H1 (cell line): ENCODE results near the gene HIC1. TPM values are rescaled to one million over a fixed set of nuclear protein-coding genes. Genes with fewer than 3 reads are reported as not detected.

Experiments used
- CTCF ChIA-PET: fragments of 300-600 bp; sonication (Branson Sonifier 250); formaldehyde crosslinking; loops from one replicate; lab custom pipeline; 2021; ENCODE audit not compliant: partially characterized antibody; lab: Charles Lee
- POLR2A ChIA-PET: fragments of 300-600 bp; sonication (Branson Sonifier 250); formaldehyde crosslinking; loops from one replicate; lab custom pipeline; 2021; ENCODE audit warnings: inconsistent platforms; ENCODE audit not compliant: partially characterized antibody; lab: Charles Lee
- DNase-seq, 2 experiments: peaks; one replicate each; pipeline versions ENCODE4 v3.0.0 to v3.0.0-alpha.2; 2010 to 2022; ENCODE audit warnings: low spot score in 2 of 2, low read depth in 1 of 2, mixed read lengths in 1 of 2
- FAIRE-seq: peaks from 2 replicates; lab custom pipeline; 2011; peaks lifted over from hg19 to GRCh38; lab: Jason Lieb, UNC
- H2AFZ ChIP-seq: 2 replicates; pipeline ENCODE4 v1.8.1; 2012; ENCODE audit warnings: low read length, inconsistent platforms
- H2AK5ac ChIP-seq: 2 replicates; pipeline ENCODE4 v1.6.1; 2013; ENCODE audit warnings: low read depth, low read length
- H2BK120ac ChIP-seq: replicated peaks from 2 replicates; pipeline ENCODE3; 2013; ENCODE audit warnings: low read depth, low read length, inconsistent platforms
- H2BK12ac ChIP-seq: 2 replicates; pipeline ENCODE4 v1.6.1; 2013; ENCODE audit warnings: low read depth, low read length
- H2BK15ac ChIP-seq: 2 replicates; pipeline ENCODE4 v1.6.1; 2013; ENCODE audit warnings: low read length
- H2BK20ac ChIP-seq: 2 replicates; pipeline ENCODE4 v1.6.1; 2013; ENCODE audit warnings: low read length
- H2BK5ac ChIP-seq: 2 replicates; pipeline ENCODE4 v1.6.1; 2013; ENCODE audit warnings: low read depth, low read length
- H3K14ac ChIP-seq: 2 replicates; pipeline ENCODE4 v1.6.1; 2013; ENCODE audit warnings: inconsistent platforms; ENCODE audit not compliant: insufficient read length
- H3K18ac ChIP-seq: 2 replicates; pipeline ENCODE4 v1.6.1; 2013; ENCODE audit warnings: low read length; ENCODE audit errors: extremely low read depth
- H3K23ac ChIP-seq: 2 replicates; pipeline ENCODE4 v1.6.1; 2013; ENCODE audit warnings: inconsistent platforms; ENCODE audit not compliant: insufficient read length
- H3K23me2 ChIP-seq: 2 replicates; pipeline ENCODE4 v1.6.1; 2013; ENCODE audit warnings: low read depth, low read length
- H3K27ac ChIP-seq: 2 replicates; pipeline ENCODE4 v1.6.1; 2011; ENCODE audit warnings: low read depth, low read length, inconsistent platforms
- H3K27me3 ChIP-seq, 4 experiments: replicated peaks in 1 of 4; 1 replicate in 1 of 4; 2 replicates in 3 of 4; pipeline versions ENCODE4 v1.6.1 to v1.8.1; 2011 to 2013; ENCODE audit warnings: low read length in 3 of 4, mild to moderate bottlenecking in 3 of 4, inconsistent platforms in 2 of 4, mixed read lengths in 2 of 4, moderate library complexity in 1 of 4; ENCODE audit not compliant: control insufficient read depth in 3 of 4, insufficient read depth in 3 of 4; ENCODE audit errors: extremely low read depth in 1 of 4
- H3K36me3 ChIP-seq, 4 experiments: 2 replicates each; pipeline versions ENCODE4 v1.6.1 to v1.8.1; 2011 to 2013; ENCODE audit warnings: mild to moderate bottlenecking in 4 of 4, low read length in 3 of 4, moderate library complexity in 2 of 4, control low read depth in 1 of 4, inconsistent platforms in 1 of 4; ENCODE audit not compliant: insufficient read depth in 4 of 4, control insufficient read depth in 2 of 4
- H3K4ac ChIP-seq: replicated peaks from 2 replicates; pipeline ENCODE3; 2013; ENCODE audit warnings: low read length, low read depth, mixed read lengths, inconsistent platforms; ENCODE audit not compliant: insufficient read length
- H3K4me1 ChIP-seq, 4 experiments: replicated peaks in 1 of 4; 1 replicate in 1 of 4; 2 replicates in 3 of 4; pipeline versions ENCODE4 v1.6.1 to v1.8.1; 2011 to 2013; ENCODE audit warnings: low read length in 3 of 4, inconsistent platforms in 2 of 4, mixed read lengths in 1 of 4; ENCODE audit not compliant: insufficient read depth in 4 of 4, control insufficient read depth in 3 of 4
- H3K4me2 ChIP-seq, 2 experiments: 2 replicates each; pipeline versions ENCODE4 v1.6.1 to v1.8.1; 2011 to 2013; ENCODE audit warnings: low read depth in 2 of 2, low read length in 2 of 2, control low read depth in 1 of 2, inconsistent platforms in 1 of 2, mild to moderate bottlenecking in 1 of 2; ENCODE audit not compliant: insufficient read depth in 1 of 2
- H3K4me3 ChIP-seq, 4 experiments: fragments of 200-600, 300-600 bp in 1 of 4; sonication (generic), shearing (Covaris generic), sonication (Bioruptor Twin) in 1 of 4; 2 replicates each; pipeline versions ENCODE4 v1.5.1 to v1.8.1; 2011 to 2016; ENCODE audit warnings: low read length in 4 of 4, low read depth in 3 of 4, control low read depth in 2 of 4, inconsistent platforms in 2 of 4, mild to moderate bottlenecking in 2 of 4, mixed read lengths in 1 of 4, moderate library complexity in 1 of 4; ENCODE audit not compliant: insufficient read depth in 2 of 4; ENCODE audit errors: extremely low read depth in 1 of 4
- H3K56ac ChIP-seq: replicated peaks from 2 replicates; pipeline ENCODE3; 2013; ENCODE audit warnings: low read depth, mild to moderate bottlenecking, mixed read lengths, low read length, inconsistent platforms; ENCODE audit not compliant: insufficient read length
- H3K79me1 ChIP-seq: 2 replicates; pipeline ENCODE4 v1.6.1; 2013; ENCODE audit warnings: low read depth, low read length, control low read depth
- H3K79me2 ChIP-seq, 2 experiments: 2 replicates each; pipeline versions ENCODE4 v1.6.1 to v1.8.1; 2012 to 2013; ENCODE audit warnings: low read length in 2 of 2, mild to moderate bottlenecking in 2 of 2, inconsistent platforms in 1 of 2; ENCODE audit not compliant: insufficient read depth in 2 of 2, control insufficient read depth in 1 of 2
- H3K9ac ChIP-seq, 4 experiments: replicated peaks in 1 of 4; 1 replicate in 1 of 4; 2 replicates in 3 of 4; pipeline versions ENCODE4 v1.6.1 to v1.8.1; 2011 to 2013; ENCODE audit warnings: low read depth in 3 of 4, low read length in 3 of 4, control low read depth in 2 of 4, mild to moderate bottlenecking in 2 of 4, moderate library complexity in 2 of 4, inconsistent platforms in 1 of 4; ENCODE audit errors: extremely low read depth in 1 of 4
- H3K9me3 ChIP-seq, 2 experiments: 2 replicates each; pipeline versions ENCODE4 v1.6.1 to v1.8.1; 2012 to 2013; ENCODE audit warnings: mild to moderate bottlenecking in 2 of 2, moderate library complexity in 2 of 2, control low read depth in 1 of 2, inconsistent platforms in 1 of 2, low read depth in 1 of 2, low read length in 1 of 2, mixed read lengths in 1 of 2; ENCODE audit not compliant: insufficient read depth in 2 of 2
- H4K20me1 ChIP-seq, 2 experiments: replicated peaks in 1 of 2; 2 replicates each; pipeline versions ENCODE3 to v1.8.1; 2011 to 2013; ENCODE audit warnings: inconsistent platforms in 2 of 2, low read length in 2 of 2, mild to moderate bottlenecking in 1 of 2; ENCODE audit not compliant: insufficient read depth in 2 of 2, control insufficient read depth in 1 of 2
- H4K5ac ChIP-seq: 2 replicates; pipeline ENCODE4 v1.6.1; 2013; ENCODE audit warnings: low read length, low read depth, mixed read lengths, inconsistent platforms; ENCODE audit not compliant: insufficient read length
- H4K8ac ChIP-seq: 2 replicates; pipeline ENCODE4 v1.8.0; 2013; ENCODE audit warnings: mild to moderate bottlenecking, moderate library complexity, low read length, inconsistent platforms; ENCODE audit not compliant: insufficient read depth; ENCODE audit errors: extremely low read depth
- H4K91ac ChIP-seq: replicated peaks from 2 replicates; pipeline ENCODE3; 2013; ENCODE audit warnings: low read length, mixed read lengths, inconsistent platforms; ENCODE audit not compliant: insufficient read length
- CTCF ChIP-seq, 3 experiments: IDR thresholded peaks; 1 replicate in 2 of 3; 2 replicates in 1 of 3; pipeline versions ENCODE4 v1.5.1 to v1.6.1; 2011; ENCODE audit warnings: low read length in 3 of 3, mild to moderate bottlenecking in 3 of 3, inconsistent platforms in 2 of 3, low read depth in 1 of 3, moderate library complexity in 1 of 3; ENCODE audit not compliant: insufficient read depth in 1 of 3; ENCODE audit errors: control extremely low read depth in 1 of 3
- MAX ChIP-seq: IDR thresholded peaks from 2 replicates; pipeline ENCODE4 v1.6.1; 2012; ENCODE audit warnings: inconsistent platforms
- RAD21 ChIP-seq, 2 experiments: IDR thresholded peaks in 1 of 2; conservative IDR thresholded peaks in 1 of 2; 2 replicates each; pipeline ENCODE4 v1.6.1; 2011; ENCODE audit warnings: low read depth in 2 of 2, low read length in 2 of 2, improper control_type of control experiment in 1 of 2, inconsistent platforms in 1 of 2, mild to moderate bottlenecking in 1 of 2, moderate library complexity in 1 of 2
- RBBP5 ChIP-seq: IDR thresholded peaks from 2 replicates; pipeline ENCODE4 v1.7.1; 2012; ENCODE audit warnings: low read depth, mild to moderate bottlenecking, inconsistent platforms, low read length, moderate library complexity, borderline replicate concordance
- WGBS, 2 experiments: shearing (Covaris generic) in 1 of 2; methylation state at CpG; one replicate each; pipeline versions ENCODE4 v1.1.6 to v1.1.7; 2013 to 2015; ENCODE audit warnings: low lambda C conversion rate in 2 of 2, mixed read lengths in 2 of 2, inconsistent platforms in 1 of 2, low coverage in 1 of 2, missing lambda C conversion rate in 1 of 2; ENCODE audit not compliant: insufficient replicate concordance in 2 of 2, insufficient coverage in 1 of 2, insufficient read length in 1 of 2; ENCODE audit errors: extremely low coverage in 1 of 2, missing lambda C conversion rate in 1 of 2; 5-methylcytosine and 5-hydroxymethylcytosine counted together
- polyA plus RNA-seq, 7 experiments: library from polyadenylated mRNA; depleted of rRNA in 3 of 7; stranded (reverse) in 5 of 7; unstranded in 2 of 7; fragments of >200 nt in 5 of 7; fragments of 200-250 nt in 2 of 7; gene quantifications; 1 replicate in 5 of 7; 2 replicates in 1 of 7; 4 replicates in 1 of 7; pipeline versions ENCODE4 v1.2.1 to v1.2.3, GENCODE V29; 2011 to 2013; ENCODE audit warnings: missing spikeins in 2 of 7, mixed read lengths in 2 of 7
- total RNA-seq: library from RNA; stranded (reverse); fragmentation: NEBNext Ultra II Directional; extraction: Animal tissue kit (Norgen Biotek cat#: 25700); gene quantifications from 2 replicates; pipeline ENCODE4 v1.2.1, GENCODE V29; 2021

Gene HIC1
- total and polyA plus RNA-seq, 2 of the 8 experiments (the other 6 are each of a cell fraction or from before 2014, with no cell fraction given) = 0.06 to 0.09 TPM

- no peaks in the 10 kb centered on the region for H3K23me2 ChIP-seq
- H2AFZ ChIP-seq = no peak overlapping the region
- H3K27me3 ChIP-seq = no peaks in the 10 kb centered on the region
- H2BK12ac ChIP-seq = peak overlapping the region; percentile 68; the same call in 1 of the 2 replicates
- DNase-seq = no peak
- no peak for FAIRE-seq
- no peak overlapping the region for H3K23ac ChIP-seq
- POLR2A ChIA-PET = no interaction called here
- TF ChIP-seq MAX (no peak), RAD21 (IDR thresholded peaks at IDR 0.05 in 1 of 2, conservative IDR thresholded peaks at IDR 0.05 in 1 of 2; ENCODE audit: low read depth in 2 of 2, low read length in 2 of 2) (peak; percentile 74 to 81), RBBP5 (no peak), CTCF (IDR thresholded peaks at IDR 0.05; ENCODE audit: control extremely low read depth in 1 of 3, insufficient read depth in 1 of 3, low read depth in 1 of 3, low read length in 3 of 3) (peak; percentile 53 to 64 (median 63))
- TF ChIP-seq, all 59 proteins: peak for 2
- Histone ChIP-seq H3K4me3 (no peak overlapping the region), H3K27ac (peak overlapping the region; percentile 1; the same call in 1 of the 2 replicates), H3K9ac (no peak overlapping the region), H3K79me2 (no peaks in the 10 kb centered on the region), H3K9me3 (no peaks in the 10 kb centered on the region), H3K18ac (peak overlapping the region; percentile 60; the same call in 1 of the 2 replicates), H3K14ac (no peak overlapping the region), H4K8ac (no peak overlapping the region), H4K91ac (no peak overlapping the region), H3K4me1 (peaks cover 2 to 16% (median 7%) of the 10 kb centered on the region in 4 experiments), H2BK5ac (no peak overlapping the region; the same call in 1 of the 2 replicates), H3K36me3 (no peaks in the 10 kb centered on the region), H3K4me2 (no peak overlapping the region), H4K20me1 (peaks cover 0 to 8% of the 10 kb centered on the region in 2 experiments), H3K56ac (no peak overlapping the region), H4K5ac (no peak overlapping the region), H2AK5ac (no peak overlapping the region; the same call in 1 of the 2 replicates), H2BK120ac (no peak overlapping the region), H3K4ac (no peak overlapping the region), H2BK20ac (0 out of 2 replicates have a peak overlapping the region, but pooled peaks have one; percentile 3), H2BK15ac (no peak overlapping the region), H3K79me1 (no peaks in the 10 kb centered on the region)
- 84% methylated on average over 12 of the region's 12 CpGs; no CpG with 5 or more reads in 1 of the 2 experiments for WGBS, 2 experiments
- CTCF ChIA-PET = interaction anchor here (0.6 to 4.2 kb wide), 28 partner anchors 8 to 158 kb away, joined by 3 to 27 read pairs (median 4); no protein-coding TSS in a partner anchor
Measured at GRCh38 chr17:2094891-2095535, 40.1 kb downstream of the HIC1 start.
